GM15510 (cell line): ENCODE measurements around the gene ERO1B.

Source experiments
- POLR2A ChIP-seq: IDR thresholded peaks from 3 replicates; pipeline ENCODE4 v1.6.1; 2011; ENCODE audit warnings: borderline replicate concordance; ENCODE audit not compliant: insufficient read length; ENCODE audit errors: extremely low read depth

Gene ERO1B

GRCh38 chr1:236275586-236275985, 6.2 kb downstream of the ERO1B start:
- no peak for TF ChIP-seq POLR2A

- no peak for TF ChIP-seq POLR2A
Observed at GRCh38 chr1:236275061-236275460, 6.7 kb downstream of the ERO1B start.

DNA sequence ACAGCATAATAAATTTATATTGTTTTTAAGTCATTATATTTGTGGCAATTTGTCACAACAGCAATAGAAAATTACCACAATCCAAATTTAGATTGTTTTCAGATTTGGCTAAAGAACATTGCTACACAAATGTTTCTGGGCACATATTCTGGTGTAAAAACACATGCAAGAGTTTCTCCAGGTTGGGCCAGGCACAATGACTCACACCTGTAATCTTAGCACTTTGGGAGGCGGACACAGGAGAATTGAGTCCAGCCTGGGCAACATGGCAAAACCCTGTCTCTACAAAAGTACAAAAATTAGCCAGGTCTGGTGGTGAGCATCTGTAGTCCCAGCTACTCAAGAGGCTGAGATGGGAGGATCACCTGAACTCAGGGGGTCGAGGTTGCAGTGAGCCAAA, 8.4 kb downstream of the ERO1B start:
- TF ChIP-seq POLR2A: no peak

- no peak for TF ChIP-seq POLR2A
Observed at GRCh38 chr1:236269439-236269838, 12.3 kb downstream of the ERO1B start.

DNA sequence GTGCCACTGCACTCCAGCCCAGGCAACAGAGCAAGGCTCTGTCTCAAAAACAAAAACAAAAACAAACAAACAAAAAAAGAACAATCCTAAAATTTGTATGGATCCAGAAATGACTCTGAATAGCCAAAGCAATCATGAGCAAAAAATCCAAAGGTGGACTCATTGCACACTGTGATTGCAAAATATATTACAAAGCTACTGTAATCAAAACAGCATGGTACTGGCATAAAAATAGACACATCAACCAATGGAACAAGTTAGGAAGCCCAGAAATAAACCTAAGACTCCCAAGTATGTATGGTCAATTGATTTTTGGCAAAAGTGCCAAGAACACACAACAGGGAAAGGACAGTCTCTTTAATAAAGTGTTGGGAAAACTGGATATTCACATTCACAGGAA, 19.9 kb downstream of the ERO1B start:
- TF ChIP-seq POLR2A: no peak

DNA sequence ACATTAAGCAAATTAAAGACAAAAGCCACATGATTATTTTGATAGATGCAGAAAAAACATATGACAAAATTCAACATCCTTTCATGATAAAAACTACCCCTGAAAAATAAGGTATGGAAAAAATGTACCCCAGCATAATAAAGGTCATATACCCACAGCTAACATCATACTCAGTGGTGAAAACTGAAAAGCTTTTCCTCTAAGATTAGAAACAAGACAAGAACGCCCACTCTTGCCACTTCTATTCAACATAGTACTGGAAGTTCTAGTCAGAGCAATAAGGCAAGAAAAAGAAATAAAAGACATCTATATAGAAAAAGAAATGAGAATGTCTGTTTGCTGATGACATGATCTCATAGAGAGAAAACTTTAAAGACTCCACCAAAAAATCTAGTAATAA, 20.7 kb downstream of the ERO1B start:
- TF ChIP-seq POLR2A: no peak

- no peak for TF ChIP-seq POLR2A
Observed at GRCh38 chr1:236259043-236259442, 22.7 kb downstream of the ERO1B start.

GRCh38 chr1:236258114-236258622, 23.6 kb downstream of the ERO1B start:
- TF ChIP-seq POLR2A: no peak

DNA sequence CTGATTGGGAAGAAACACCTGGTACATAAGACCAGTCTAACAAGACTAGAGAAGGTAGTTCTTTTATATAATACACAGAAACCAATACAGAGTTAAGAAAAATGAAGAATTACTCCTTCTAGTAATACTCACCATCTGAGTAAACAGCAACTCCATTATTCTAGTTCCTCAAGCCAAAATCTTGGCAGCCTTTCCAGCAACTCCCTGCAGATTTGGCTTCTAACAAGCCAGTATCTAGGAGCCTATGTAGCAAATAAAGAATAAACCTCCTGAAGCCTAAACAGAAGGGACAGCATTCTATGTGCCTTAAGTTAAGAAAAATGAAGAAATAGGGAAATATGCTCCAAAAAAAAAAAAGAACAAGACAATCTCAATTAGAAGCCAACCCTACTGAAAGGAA, 24.5 kb downstream of the ERO1B start:
- no peak for TF ChIP-seq POLR2A

DNA sequence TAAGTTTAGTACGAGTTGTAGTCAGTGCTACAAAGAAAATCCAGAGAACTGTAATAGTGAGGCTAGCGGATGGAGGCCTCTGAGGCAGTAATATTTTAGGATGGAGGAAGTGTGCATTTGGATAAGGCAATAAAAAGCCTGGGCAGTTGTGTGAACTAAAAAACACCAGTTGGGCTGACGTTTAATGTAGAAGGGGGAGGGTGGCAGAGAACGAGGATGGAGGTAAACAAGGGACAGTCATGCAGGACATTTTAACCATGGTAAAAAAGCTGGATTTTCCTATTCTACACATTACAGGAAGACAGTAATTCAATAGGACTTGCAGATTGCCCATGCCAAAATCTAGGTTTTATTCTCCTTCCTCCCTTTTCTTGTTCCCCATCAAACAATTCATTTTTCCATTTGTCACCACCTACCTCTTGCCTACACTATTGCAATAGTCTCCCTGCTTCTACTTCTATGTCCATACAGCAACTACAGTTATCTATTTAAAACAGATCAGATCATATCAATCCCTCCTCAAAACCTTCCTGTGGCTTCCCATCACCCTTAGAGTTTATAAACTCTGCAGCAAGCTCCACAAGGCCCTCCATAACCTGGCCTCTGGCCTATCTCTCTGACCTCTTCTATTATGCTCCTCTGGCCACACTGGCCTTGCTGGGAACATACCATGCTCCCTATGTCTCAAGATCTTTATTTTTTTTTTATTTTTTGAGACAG, 27.7 kb downstream of the ERO1B start:
- no peak for TF ChIP-seq POLR2A

DNA sequence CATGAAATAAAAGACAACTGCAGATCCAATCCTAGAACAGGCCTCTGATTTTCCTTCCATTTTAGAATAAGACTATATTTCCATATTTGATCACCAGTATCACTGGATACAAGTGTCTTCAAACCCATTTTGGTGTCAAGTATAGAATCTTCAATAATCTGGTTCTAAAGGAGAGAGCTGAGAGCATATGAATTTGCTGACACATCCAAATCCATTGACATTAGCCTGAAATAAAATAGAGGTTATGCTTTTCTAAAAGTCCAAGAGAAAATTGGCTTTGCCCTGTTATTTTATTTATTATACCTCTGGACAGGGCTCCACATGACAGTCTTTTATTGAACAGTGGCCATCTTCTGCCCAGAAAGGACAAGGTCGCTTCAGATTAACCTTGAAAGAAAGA, 28.6 kb downstream of the ERO1B start:
- no peak for TF ChIP-seq POLR2A

DNA sequence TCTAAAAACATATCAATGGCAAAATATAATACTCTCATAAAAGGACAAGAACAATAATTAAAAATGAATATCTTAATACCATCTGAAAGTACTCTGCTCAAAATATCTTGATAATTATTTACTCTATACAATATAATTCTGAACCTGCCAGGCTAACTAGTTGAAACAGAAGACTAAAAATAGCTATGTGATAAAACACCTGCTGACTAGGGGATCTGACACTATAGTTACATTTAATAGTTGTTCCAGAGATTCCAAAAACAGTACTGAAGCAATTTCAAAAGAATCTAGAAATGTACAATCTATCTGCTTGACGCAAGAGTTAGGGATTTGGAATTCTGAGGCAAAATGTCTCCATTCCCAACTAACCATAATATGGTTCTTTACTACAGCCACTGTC, 30.2 kb downstream of the ERO1B start:
- no peak for TF ChIP-seq POLR2A

- TF ChIP-seq POLR2A: no peak
Observed at GRCh38 chr1:236247286-236247685, 34.5 kb downstream of the ERO1B start.

GRCh38 chr1:236242568-236242967, 39.2 kb downstream of the ERO1B start:
- no peak for TF ChIP-seq POLR2A

GRCh38 chr1:236240675-236241074, 41.1 kb downstream of the ERO1B start:
- TF ChIP-seq POLR2A: no peak

DNA sequence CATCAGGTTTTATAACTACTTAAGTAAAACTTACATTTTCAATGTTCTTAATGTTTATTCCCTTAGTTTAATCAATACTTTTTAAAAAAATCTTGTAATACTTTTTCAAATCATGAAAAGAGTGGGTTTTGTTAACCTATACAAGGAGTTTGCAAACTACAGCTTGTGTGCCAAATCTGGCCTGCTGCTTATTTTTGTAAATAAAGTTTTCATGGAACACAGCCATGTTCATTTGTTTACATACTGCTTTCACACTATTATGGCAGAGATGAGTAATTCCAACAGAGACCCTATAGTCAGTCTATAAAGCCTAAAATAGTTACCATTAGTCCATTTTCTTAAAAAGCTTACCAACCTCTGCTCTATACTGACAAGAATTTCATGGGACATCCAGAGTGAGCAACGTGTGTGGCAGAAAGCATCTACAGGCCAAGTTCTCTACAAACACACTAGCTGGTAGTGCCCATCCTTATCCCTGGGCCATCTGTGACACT, 42.6 kb downstream of the ERO1B start:
- no peak for TF ChIP-seq POLR2A
